GM23338 (cell line): ENCODE measurements around the gene AHI1. TPM values are rescaled to one million over a fixed set of nuclear protein-coding genes. Genes with fewer than 3 reads are reported as not detected.

Experiments
- ATAC-seq: fragments of 200-7000 bp; cut with Tn5 transposase; 3 replicates; pipeline ENCODE4 v1.9.1; 2020
- DNase-seq: peaks from one replicate; pipeline ENCODE4 v3.0.0-alpha.2; 2015; ENCODE audit warnings: low spot score
- H2AFZ ChIP-seq: fragments of 200-600 bp; sonication (generic); 2 replicates; pipeline ENCODE4 v1.8.0; 2016; ENCODE audit warnings: antibody characterized with exemption, mild to moderate bottlenecking, moderate library complexity
- H3F3A ChIP-seq: fragments of 200-600 bp; sonication (generic); replicated peaks from 2 replicates; pipeline ENCODE4 v1.8.0; 2017; ENCODE audit warnings: antibody characterized with exemption, mixed run types, low read depth
- H3K27ac ChIP-seq: fragments of 200-600 bp; sonication (generic); 2 replicates; pipeline ENCODE4 v1.6.1; 2016; ENCODE audit warnings: low read depth
- H3K27me3 ChIP-seq: fragments of 200-600 bp; sonication (generic); 2 replicates; pipeline ENCODE4 v1.8.0; 2016; ENCODE audit warnings: mild to moderate bottlenecking, mixed run types, moderate library complexity; ENCODE audit not compliant: insufficient read depth
- H3K36me3 ChIP-seq: fragments of 200-600 bp; sonication (generic); 2 replicates; pipeline ENCODE4 v1.8.0; 2016; ENCODE audit warnings: mild to moderate bottlenecking; ENCODE audit not compliant: insufficient read depth
- H3K4me1 ChIP-seq: fragments of 200-600 bp; sonication (generic); 2 replicates; pipeline ENCODE4 v1.8.0; 2016; ENCODE audit warnings: mild to moderate bottlenecking, moderate library complexity; ENCODE audit not compliant: insufficient read depth
- H3K4me2 ChIP-seq: fragments of 200-600 bp; sonication (generic); 2 replicates; pipeline ENCODE4 v1.7.1; 2017; ENCODE audit warnings: mixed run types
- H3K4me3 ChIP-seq: fragments of 200-600 bp; sonication (generic); 2 replicates; pipeline ENCODE4 v1.6.1; 2016; ENCODE audit warnings: mixed run types
- H3K79me2 ChIP-seq: fragments of 200-600 bp; sonication (generic); replicated peaks from 2 replicates; pipeline ENCODE4 v1.8.0; 2017; ENCODE audit warnings: mild to moderate bottlenecking; ENCODE audit not compliant: insufficient read depth
- H3K9me2 ChIP-seq: fragments of 200-600 bp; sonication (generic); 2 replicates; pipeline ENCODE4 v1.8.0; 2017; ENCODE audit not compliant: insufficient read depth
- H4K20me1 ChIP-seq: fragments of 200-600 bp; sonication (generic); replicated peaks from 2 replicates; pipeline ENCODE4 v1.8.0; 2017; ENCODE audit warnings: mild to moderate bottlenecking; ENCODE audit not compliant: insufficient read depth
- H3K27ac Mint-ChIP-seq: 2 replicates; pipeline ENCODE4 v1.8.0; 2020; ENCODE audit warnings: inconsistent platforms, mild to moderate bottlenecking, moderate library complexity, mixed read lengths
- H3K27me3 Mint-ChIP-seq: 3 replicates; pipeline ENCODE4 v1.8.0; 2022; ENCODE audit warnings: low read depth, mild to moderate bottlenecking, moderate library complexity, mixed read lengths, inconsistent platforms; ENCODE audit not compliant: insufficient read depth, poor library complexity
- H3K36me3 Mint-ChIP-seq: 3 replicates; pipeline ENCODE4 v1.8.0; 2021; ENCODE audit warnings: low read depth, mild to moderate bottlenecking, inconsistent platforms, moderate library complexity, mixed read lengths
- H3K4me1 Mint-ChIP-seq: 3 replicates; pipeline ENCODE4 v1.8.0; 2020; ENCODE audit warnings: mild to moderate bottlenecking, inconsistent platforms, mixed read lengths
- H3K4me3 Mint-ChIP-seq: 3 replicates; pipeline ENCODE4 v1.8.0; 2021; ENCODE audit warnings: moderate library complexity, mild to moderate bottlenecking, inconsistent platforms, mixed read lengths
- H3K9me3 Mint-ChIP-seq: 3 replicates; pipeline ENCODE4 v1.8.0; 2020; ENCODE audit warnings: moderate library complexity, mild to moderate bottlenecking, inconsistent platforms, mixed read lengths
- CREB1 ChIP-seq: fragments of 250-450 bp; sonication (Bioruptor Pico); IDR thresholded peaks from 2 replicates; pipeline ENCODE4 v1.5.0; 2020; ENCODE audit warnings: low read depth, mild to moderate bottlenecking, moderate library complexity
- EZH2 ChIP-seq: fragments of 200-600 bp; sonication (generic); IDR thresholded peaks from one replicate; pipeline ENCODE4 v1.8.0; 2017; ENCODE audit warnings: antibody characterized with exemption, mild to moderate bottlenecking, low read depth; ENCODE audit not compliant: unreplicated experiment
- EZH2phosphoT487 ChIP-seq: fragments of 200-600 bp; sonication (generic); IDR thresholded peaks from one replicate; pipeline ENCODE4 v1.8.1; 2018; ENCODE audit warnings: antibody characterized with exemption; ENCODE audit not compliant: unreplicated experiment
- JUNB ChIP-seq: IDR thresholded peaks from one replicate; pipeline ENCODE4 v1.6.1; 2016; ENCODE audit warnings: antibody characterized with exemption; ENCODE audit not compliant: unreplicated experiment
- ZNF114 ChIP-seq: fragments of 250-450 bp; sonication (Bioruptor Pico); IDR thresholded peaks from 2 replicates; pipeline ENCODE4 v1.5.0; 2020; ENCODE audit warnings: mild to moderate bottlenecking, moderate library complexity
- polyA plus RNA-seq: library from polyadenylated mRNA; unstranded; fragments of >200 nt; fragmentation: Nextera tagmentation; extraction: Ambion mirVana; gene quantifications from 2 replicates; pipeline ENCODE4 v1.2.1, GENCODE V29; 2016
- total RNA-seq: library from RNA; depleted of rRNA; stranded (reverse); fragments of >200 nt; shearing (Covaris generic); gene quantifications from 2 replicates; pipeline ENCODE4 v1.2.3, GENCODE V29; 2014
- TF ChIP-seq, protein P1 (sequence below): IDR thresholded peaks from one replicate; pipeline ENCODE4 v1.6.1; 2018; ENCODE audit warnings: antibody characterized with exemption; ENCODE audit not compliant: unreplicated experiment
- TF ChIP-seq, protein P2 (sequence below), 2 experiments: fragments of 200-600 bp in 1 of 2; sonication (generic) in 1 of 2; conservative IDR thresholded peaks; 2 replicates each; pipeline versions ENCODE4 v1.5.1 to v1.6.1; 2016 to 2017; ENCODE audit warnings: antibody characterized with exemption in 2 of 2, low read depth in 2 of 2, mild to moderate bottlenecking in 2 of 2, moderate library complexity in 1 of 2

Gene AHI1
- total and polyA plus RNA-seq, 2 experiments from 2014 or later, result 19.8 to 72.9 TPM

DNA sequence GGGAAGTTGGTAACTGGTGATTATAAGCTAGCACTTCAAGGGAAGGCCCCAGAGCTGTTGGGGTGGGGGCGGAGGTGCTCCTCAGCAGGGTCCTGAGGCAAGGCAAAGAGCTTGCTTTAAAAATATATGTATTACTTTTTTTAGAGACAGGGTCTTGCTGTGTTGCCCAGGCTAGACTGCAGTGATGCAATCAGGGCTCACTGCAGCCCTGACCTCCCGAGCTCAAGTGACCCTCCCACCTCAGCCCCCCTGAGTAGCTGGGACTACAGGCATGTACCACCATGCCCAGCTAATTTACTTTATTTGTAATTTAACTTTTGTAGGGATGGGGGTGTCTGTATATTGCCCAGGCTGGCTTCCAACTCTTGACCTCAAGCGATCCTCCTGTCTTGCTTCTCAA lies 229.3 kb downstream of the AHI1 start:
- ATAC-seq, result no peak
- Mint-ChIP-seq H3K36me3 (no peaks in the 10 kb centered on the region; the same call in 2 of the 3 replicates), H3K27me3 (peaks cover 7% of the 10 kb centered on the region)

DNA sequence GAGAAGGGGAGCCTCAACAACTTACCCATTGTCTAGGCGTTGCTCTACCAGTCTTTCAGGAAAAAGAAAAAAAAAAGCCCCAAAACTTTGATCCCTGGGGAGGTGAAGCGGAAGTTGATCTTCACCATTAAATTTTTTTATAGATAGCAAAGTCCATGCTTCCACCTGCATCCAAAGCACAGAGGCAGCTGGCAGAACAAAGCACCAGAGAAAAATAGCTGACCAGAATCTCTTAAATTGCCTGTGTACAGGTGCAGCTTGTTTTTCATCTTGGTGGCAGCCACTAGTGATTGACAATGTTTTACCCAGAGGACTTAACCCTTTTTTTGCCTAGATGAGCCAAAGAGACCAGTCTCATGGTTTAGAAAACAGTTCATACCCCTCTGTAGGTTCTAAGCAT lies 230.5 kb downstream of the AHI1 start:
- Mint-ChIP-seq H3K36me3 (no peaks in the 10 kb centered on the region; the same call in 2 of the 3 replicates), H3K27ac (no peak overlapping the region), H3K9me3 (peaks cover 3% of the 10 kb centered on the region; the same call in 1 of the 3 replicates), H3K4me1 (peaks cover 44% of the 10 kb centered on the region), H3K27me3 (peaks cover 8% of the 10 kb centered on the region), H3K4me3 (no peak overlapping the region)
- Histone ChIP-seq H3K27ac (no peak overlapping the region), H2AFZ (peak overlapping the region; percentile 44), H3K27me3 (no peaks in the 10 kb centered on the region), H3K9me2 (peaks cover 9% of the 10 kb centered on the region), H3K36me3 (no peaks in the 10 kb centered on the region), H3K4me1 (peaks cover 27% of the 10 kb centered on the region), H3K4me2 (no peak overlapping the region), H3F3A (peaks cover 18% of the 10 kb centered on the region), H4K20me1 (no peaks in the 10 kb centered on the region), H3K4me3 (no peak overlapping the region), H3K79me2 (no peaks in the 10 kb centered on the region)
- DNase-seq (no peak), ATAC-seq (no peak)
- TF ChIP-seq ZNF114, result no peak
- TF ChIP-seq, protein P1, sequence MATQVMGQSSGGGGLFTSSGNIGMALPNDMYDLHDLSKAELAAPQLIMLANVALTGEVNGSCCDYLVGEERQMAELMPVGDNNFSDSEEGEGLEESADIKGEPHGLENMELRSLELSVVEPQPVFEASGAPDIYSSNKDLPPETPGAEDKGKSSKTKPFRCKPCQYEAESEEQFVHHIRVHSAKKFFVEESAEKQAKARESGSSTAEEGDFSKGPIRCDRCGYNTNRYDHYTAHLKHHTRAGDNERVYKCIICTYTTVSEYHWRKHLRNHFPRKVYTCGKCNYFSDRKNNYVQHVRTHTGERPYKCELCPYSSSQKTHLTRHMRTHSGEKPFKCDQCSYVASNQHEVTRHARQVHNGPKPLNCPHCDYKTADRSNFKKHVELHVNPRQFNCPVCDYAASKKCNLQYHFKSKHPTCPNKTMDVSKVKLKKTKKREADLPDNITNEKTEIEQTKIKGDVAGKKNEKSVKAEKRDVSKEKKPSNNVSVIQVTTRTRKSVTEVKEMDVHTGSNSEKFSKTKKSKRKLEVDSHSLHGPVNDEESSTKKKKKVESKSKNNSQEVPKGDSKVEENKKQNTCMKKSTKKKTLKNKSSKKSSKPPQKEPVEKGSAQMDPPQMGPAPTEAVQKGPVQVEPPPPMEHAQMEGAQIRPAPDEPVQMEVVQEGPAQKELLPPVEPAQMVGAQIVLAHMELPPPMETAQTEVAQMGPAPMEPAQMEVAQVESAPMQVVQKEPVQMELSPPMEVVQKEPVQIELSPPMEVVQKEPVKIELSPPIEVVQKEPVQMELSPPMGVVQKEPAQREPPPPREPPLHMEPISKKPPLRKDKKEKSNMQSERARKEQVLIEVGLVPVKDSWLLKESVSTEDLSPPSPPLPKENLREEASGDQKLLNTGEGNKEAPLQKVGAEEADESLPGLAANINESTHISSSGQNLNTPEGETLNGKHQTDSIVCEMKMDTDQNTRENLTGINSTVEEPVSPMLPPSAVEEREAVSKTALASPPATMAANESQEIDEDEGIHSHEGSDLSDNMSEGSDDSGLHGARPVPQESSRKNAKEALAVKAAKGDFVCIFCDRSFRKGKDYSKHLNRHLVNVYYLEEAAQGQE, result no peak
- TF ChIP-seq EZH2phosphoT487, result no peak
- TF ChIP-seq JUNB, result no peak

More for the DNA sequence above, 229.3 kb downstream of the AHI1 start:
- Mint-ChIP-seq H3K4me1 (peaks cover 44% of the 10 kb centered on the region), H3K9me3 (peaks cover 3% of the 10 kb centered on the region; the same call in 1 of the 3 replicates), H3K27ac (no peak overlapping the region), H3K4me3 (no peak overlapping the region)
- H3K27me3 ChIP-seq, result no peaks in the 10 kb centered on the region
- DNase-seq, result no peak
- H3K79me2 ChIP-seq, result no peaks in the 10 kb centered on the region
- no peaks in the 10 kb centered on the region for H3K36me3 ChIP-seq
- H2AFZ ChIP-seq, result no peak overlapping the region
- H3F3A ChIP-seq, result peaks cover 18% of the 10 kb centered on the region
- H4K20me1 ChIP-seq, result no peaks in the 10 kb centered on the region
- no peak for TF ChIP-seq EZH2
- H3K4me1 ChIP-seq, result peaks cover 33% of the 10 kb centered on the region
- H3K4me3 ChIP-seq, result no peak overlapping the region
- no peak overlapping the region for H3K4me2 ChIP-seq
- no peak overlapping the region for H3K27ac ChIP-seq
- peaks cover 9% of the 10 kb centered on the region for H3K9me2 ChIP-seq

DNA sequence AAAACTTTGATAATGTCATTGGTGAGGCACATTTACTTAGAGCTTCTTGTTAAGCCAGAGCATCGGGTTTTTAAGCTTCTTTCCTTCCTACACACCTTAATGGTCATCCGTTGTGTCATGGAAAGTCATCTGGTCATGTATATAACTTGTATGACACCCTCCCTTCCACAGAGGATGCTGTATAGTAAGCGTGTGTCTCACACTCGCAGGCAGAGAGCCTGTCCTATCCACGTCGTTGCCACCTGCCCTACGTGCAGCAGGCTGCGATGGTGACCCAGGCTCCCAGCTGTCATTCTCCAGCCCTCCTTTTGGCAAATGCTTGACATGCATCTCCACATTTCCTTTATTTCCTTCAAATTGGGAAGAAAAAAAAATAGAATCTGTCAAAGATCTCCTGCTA lies 230.9 kb downstream of the AHI1 start:
- peak overlapping the region; percentile 44; the same call in 1 of the 2 replicates for H2AFZ ChIP-seq
- no peaks in the 10 kb centered on the region for H3K36me3 ChIP-seq
- no peak for TF ChIP-seq JUNB
- TF ChIP-seq CREB1 (CRISPR knock-in tag), result no peak
- TF ChIP-seq, protein P2, sequence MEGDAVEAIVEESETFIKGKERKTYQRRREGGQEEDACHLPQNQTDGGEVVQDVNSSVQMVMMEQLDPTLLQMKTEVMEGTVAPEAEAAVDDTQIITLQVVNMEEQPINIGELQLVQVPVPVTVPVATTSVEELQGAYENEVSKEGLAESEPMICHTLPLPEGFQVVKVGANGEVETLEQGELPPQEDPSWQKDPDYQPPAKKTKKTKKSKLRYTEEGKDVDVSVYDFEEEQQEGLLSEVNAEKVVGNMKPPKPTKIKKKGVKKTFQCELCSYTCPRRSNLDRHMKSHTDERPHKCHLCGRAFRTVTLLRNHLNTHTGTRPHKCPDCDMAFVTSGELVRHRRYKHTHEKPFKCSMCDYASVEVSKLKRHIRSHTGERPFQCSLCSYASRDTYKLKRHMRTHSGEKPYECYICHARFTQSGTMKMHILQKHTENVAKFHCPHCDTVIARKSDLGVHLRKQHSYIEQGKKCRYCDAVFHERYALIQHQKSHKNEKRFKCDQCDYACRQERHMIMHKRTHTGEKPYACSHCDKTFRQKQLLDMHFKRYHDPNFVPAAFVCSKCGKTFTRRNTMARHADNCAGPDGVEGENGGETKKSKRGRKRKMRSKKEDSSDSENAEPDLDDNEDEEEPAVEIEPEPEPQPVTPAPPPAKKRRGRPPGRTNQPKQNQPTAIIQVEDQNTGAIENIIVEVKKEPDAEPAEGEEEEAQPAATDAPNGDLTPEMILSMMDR (conservative IDR thresholded peaks at IDR 0.05; ENCODE audit: low read depth in 2 of 2), result no peak
- no peak overlapping the region for H3K27ac Mint-ChIP-seq
- no peak overlapping the region for H3K27ac ChIP-seq
- H3K9me3 Mint-ChIP-seq, result peaks cover 3% of the 10 kb centered on the region; the same call in 1 of the 3 replicates
- H3K4me1 ChIP-seq, result peaks cover 25% of the 10 kb centered on the region
- no peaks in the 10 kb centered on the region for H3K79me2 ChIP-seq
- DNase-seq, result no peak
- no peaks in the 10 kb centered on the region; the same call in 2 of the 3 replicates for H3K36me3 Mint-ChIP-seq
- H3K9me2 ChIP-seq, result peaks cover 9% of the 10 kb centered on the region
- ATAC-seq, result no peak
- H3K27me3 ChIP-seq, result no peaks in the 10 kb centered on the region
- H3K4me2 ChIP-seq, result no peak overlapping the region
- peaks cover 18% of the 10 kb centered on the region for H3F3A ChIP-seq
- peaks cover 8% of the 10 kb centered on the region for H3K27me3 Mint-ChIP-seq
- no peaks in the 10 kb centered on the region for H4K20me1 ChIP-seq
- no peak overlapping the region for H3K4me3 Mint-ChIP-seq
- peaks cover 41% of the 10 kb centered on the region for H3K4me1 Mint-ChIP-seq
- no peak overlapping the region for H3K4me3 ChIP-seq
